Kidney capillary endothelial cell (primary cell): ENCODE data around the gene LILRA2.
"Not testable (repeated sequence)": the region's sequence is repeated elsewhere in the genome, so short reads cannot be mapped to it uniquely, and the experiment has no call there.

Experiments used
- DNase-seq: peaks from one replicate; pipeline ENCODE4 v3.0.0-alpha.2; 2018; ENCODE audit warnings: low spot score

LILRA2 gene

GRCh38 chr19:54609356-54609791, 35.8 kb downstream of the LILRA2 start:
- no peak for DNase-seq

GRCh38 chr19:54612428-54612827, 38.8 kb downstream of the LILRA2 start:
- DNase-seq, result no peak

GRCh38 chr19:54614726-54615125, 41.1 kb downstream of the LILRA2 start:
- DNase-seq, result no peak

- no peak for DNase-seq
Observed at GRCh38 chr19:54616057-54616456, 42.5 kb downstream of the LILRA2 start.

- no peak for DNase-seq
Observed at GRCh38 chr19:54616821-54617560, 43.4 kb downstream of the LILRA2 start.

GRCh38 chr19:54620464-54620863, 46.9 kb downstream of the LILRA2 start:
- DNase-seq, result no peak

- DNase-seq, result no peak
Observed at GRCh38 chr19:54622431-54622830, 48.8 kb downstream of the LILRA2 start.

GRCh38 chr19:54624234-54624633, 50.6 kb downstream of the LILRA2 start:
- not testable (repeated sequence) for DNase-seq

- not testable (repeated sequence) for DNase-seq
Observed at GRCh38 chr19:54624934-54625730, 51.5 kb downstream of the LILRA2 start.

GRCh38 chr19:54626757-54627156, 53.2 kb downstream of the LILRA2 start:
- DNase-seq, result no peak

GRCh38 chr19:54627912-54628311, 54.3 kb downstream of the LILRA2 start:
- not testable (repeated sequence) for DNase-seq

- DNase-seq, result not testable (repeated sequence)
Observed at GRCh38 chr19:54630262-54630661, 56.7 kb downstream of the LILRA2 start, which contains the start of gene LILRB1. Gene LILRB1, plus strand, starts transcription at chr19:54630484. Its CDS starts 590 bp downstream, at chr19:54631074.

GRCh38 chr19:54630782-54631181, 57.2 kb downstream of the LILRA2 start:
- DNase-seq, result no peak

GRCh38 chr19:54631489-54632337, 58.1 kb downstream of the LILRA2 start:
- DNase-seq, result not testable (repeated sequence)

GRCh38 chr19:54632517-54632916, 58.9 kb downstream of the LILRA2 start:
- not testable (repeated sequence) for DNase-seq

- no peak for DNase-seq
Observed at GRCh38 chr19:54633401-54633800, 59.8 kb downstream of the LILRA2 start.

GRCh38 chr19:54636081-54636480, 62.5 kb downstream of the LILRA2 start:
- not testable (repeated sequence) for DNase-seq

GRCh38 chr19:54638683-54639082, 65.1 kb downstream of the LILRA2 start:
- no peak for DNase-seq
